Measurements from ENCODE around the gene SFXN5.

The SFXN5 gene

DNA sequence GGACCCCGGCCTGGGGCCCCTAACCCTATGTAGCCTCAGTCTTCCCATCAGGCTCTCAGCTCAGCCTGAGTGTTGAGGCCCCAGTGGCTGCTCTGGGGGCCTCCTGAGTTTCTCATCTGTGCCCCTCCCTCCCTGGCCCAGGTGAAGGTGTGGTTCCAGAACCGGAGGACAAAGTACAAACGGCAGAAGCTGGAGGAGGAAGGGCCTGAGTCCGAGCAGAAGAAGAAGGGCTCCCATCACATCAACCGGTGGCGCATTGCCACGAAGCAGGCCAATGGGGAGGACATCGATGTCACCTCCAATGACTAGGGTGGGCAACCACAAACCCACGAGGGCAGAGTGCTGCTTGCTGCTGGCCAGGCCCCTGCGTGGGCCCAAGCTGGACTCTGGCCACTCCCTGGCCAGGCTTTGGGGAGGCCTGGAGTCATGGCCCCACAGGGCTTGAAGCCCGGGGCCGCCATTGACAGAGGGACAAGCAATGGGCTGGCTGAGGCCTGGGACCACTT is 137.8 kb downstream of the SFXN5 start:
- DNase-seq: no peak

DNA sequence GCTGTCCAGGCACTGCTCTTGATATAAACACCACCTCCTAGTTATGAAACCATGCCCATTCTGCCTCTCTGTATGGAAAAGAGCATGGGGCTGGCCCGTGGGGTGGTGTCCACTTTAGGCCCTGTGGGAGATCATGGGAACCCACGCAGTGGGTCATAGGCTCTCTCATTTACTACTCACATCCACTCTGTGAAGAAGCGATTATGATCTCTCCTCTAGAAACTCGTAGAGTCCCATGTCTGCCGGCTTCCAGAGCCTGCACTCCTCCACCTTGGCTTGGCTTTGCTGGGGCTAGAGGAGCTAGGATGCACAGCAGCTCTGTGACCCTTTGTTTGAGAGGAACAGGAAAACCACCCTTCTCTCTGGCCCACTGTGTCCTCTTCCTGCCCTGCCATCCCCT is 138.3 kb downstream of the SFXN5 start:
- no peak for DNase-seq

GRCh38 chr2:72932805-72933204 is 138.7 kb downstream of the SFXN5 start:
- no peak for DNase-seq

- no peak for DNase-seq
These were observed 139.3 kb downstream of the SFXN5 start for GRCh38 chr2:72932045-72932740.

DNA sequence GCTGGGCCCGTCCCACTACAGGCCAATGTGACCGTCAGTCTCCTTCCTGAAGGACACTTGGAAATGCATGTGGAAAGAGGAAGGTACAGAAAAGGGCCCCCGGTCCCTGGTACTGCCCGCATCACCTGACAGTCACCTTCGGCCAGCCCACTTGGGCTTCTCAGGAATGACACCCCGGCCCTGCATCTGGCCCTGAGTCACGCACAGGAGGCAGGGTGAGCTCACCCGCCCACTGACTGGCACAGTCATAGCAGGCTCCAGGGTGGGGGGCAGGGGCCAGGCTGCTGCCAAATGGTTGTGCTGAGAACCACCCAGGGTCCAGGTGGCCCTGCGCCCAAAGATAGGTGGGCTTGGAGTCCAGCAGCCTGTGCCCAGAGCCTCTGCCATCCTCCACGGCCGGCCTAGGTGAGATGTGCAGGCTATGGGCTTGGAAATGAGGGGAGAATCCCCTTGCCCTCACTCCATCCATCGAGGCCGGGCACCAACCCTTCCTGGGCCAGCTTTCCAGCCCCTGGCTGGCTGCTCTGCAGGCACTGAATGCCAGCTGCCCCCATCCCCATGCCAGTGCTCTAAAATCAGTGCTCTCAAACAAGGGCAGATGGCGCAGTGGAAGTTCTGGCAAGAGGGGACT is 140.1 kb downstream of the SFXN5 start:
- peak; percentile 49 for DNase-seq

DNA sequence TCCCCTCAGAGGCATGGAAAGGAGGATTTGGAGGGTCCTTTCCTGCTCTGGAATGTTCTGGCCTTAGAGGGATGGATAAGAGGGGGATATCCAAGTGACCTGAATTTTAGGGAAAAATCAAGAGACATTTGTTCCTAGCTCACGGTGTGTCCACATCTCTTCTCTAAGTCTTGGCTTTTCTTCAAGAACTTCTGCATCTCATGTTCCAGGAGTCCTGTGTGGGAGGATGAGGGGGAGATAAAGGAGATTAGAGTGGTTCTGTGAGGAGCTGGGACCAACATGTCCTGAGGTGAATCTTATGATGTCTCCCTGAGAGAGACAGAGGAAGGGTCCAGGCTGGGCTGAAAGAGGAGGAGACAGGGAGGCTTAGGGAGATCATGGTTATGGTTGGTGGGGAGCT is 142.5 kb downstream of the SFXN5 start:
- no peak for DNase-seq

- DNase-seq: no peak
These were observed 143.6 kb downstream of the SFXN5 start for GRCh38 chr2:72927619-72928550.

DNA sequence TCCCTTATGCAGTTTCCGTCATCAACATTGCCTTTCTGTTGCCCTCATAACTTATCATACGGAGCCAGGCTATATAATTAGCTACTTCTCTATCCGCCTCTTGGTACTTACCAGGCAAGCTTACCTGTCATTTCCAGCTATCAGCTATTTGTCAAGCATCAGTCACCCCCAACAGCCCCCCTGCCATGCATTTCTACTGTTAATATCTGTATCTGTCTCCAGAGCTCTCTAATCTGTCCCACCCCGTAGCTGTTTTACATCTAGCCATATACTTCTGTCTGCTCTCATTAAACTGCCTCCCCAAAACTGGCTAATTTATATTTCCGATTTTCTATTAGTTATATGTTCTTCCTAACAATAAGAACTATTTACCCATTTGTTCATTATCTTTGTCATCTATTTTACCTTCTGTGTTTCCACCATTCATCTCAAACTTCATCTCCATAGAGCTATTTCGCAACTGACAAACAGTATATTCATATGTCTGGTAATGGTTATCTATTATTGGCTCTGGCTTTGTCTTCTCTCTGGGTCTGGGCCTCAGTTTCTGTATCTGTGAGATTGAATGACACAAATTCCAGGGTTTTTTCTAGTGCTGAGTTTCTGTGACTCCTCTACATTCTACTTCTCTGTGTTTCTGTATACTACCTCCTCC is 144.6 kb downstream of the SFXN5 start:
- no peak for DNase-seq

- no peak for DNase-seq
These were observed 145.1 kb downstream of the SFXN5 start for GRCh38 chr2:72926368-72926767.

GRCh38 chr2:72925328-72925943 is 146.1 kb downstream of the SFXN5 start:
- DNase-seq: no peak

DNA sequence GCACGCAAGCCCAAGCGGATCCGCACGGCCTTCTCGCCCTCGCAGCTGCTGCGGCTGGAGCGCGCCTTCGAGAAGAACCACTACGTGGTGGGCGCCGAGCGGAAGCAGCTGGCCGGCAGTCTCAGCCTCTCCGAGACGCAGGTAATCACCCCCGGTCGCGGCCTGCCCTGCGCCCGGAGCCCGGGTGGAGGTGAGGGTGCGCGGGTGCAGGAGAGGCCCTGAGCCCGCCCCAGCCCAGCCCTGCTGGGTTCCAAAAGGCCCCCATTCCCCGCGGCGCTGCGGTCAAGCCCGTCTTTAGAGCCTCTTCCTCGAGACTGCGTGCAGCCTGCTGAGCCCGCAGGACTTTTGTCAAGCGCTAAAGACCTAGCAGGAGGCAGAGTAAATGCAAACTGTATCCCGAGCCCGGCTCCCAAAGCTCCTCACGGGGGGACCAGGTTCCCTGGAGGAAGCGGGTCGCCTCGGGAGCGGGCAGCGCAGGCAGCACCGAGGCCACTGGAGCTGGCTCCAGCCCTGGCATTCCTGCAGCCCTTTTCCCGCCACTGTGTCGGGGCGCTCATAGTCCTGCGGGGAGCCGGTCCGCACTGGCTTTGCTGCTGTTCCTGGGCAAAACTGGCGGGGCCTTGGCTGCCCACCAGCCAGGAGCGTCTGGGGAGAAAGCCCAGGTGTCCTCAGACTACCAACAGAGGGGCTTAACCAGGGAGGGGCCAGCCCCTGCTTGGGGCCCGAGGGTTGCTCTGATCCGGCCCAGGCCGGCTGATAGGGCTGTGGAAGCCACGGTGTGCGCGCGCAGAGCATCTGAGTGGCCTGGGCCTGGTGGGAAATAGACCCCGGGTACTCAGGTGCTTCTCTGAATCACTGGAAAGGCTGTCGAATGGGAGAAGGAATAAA is 146.9 kb downstream of the SFXN5 start:
- no peak for DNase-seq

DNA sequence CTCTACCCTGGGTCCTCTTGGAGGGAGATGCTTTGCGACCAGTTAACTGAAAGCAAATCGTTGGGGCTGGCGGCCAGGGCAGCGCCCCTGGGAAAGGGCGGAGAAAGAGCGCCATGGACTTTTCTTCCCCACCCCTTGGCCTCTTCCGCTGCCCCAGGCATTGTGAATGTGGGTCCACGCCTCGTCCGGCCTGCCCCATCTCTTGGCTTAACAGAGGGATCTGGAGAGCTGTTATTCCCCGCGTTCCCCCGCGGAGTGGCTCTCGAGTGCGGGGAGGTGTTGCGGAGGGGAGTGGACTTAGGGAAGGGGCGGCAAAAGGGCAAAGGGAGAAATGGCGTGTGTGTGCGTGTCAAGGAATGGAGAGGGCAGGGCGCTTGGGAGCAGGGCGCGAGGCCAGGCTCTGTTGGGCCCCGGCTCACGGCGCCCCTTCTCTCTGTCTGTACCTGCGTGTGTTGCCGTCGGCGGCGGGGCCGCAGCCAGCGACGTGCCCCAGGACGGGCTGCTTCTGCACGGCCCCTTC is 147.6 kb downstream of the SFXN5 start:
- DNase-seq: no peak

DNA sequence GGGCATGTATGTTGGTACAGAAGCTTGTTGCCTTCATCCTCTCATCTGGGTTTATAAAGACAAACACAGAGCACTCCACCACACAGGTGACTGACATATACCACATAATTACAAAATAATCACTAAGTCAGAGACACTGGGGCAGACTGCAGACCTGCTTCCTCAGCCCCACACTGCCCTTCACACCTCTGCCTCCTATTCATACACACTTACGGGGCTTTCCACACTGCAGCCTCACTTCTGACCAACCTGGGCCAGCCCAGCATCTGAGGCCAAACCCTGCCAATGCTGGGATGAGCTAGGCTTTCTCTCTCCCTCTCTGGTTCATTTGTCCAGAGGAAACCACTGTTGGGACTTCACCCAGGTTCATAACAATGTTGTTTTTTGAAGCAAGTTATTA is 149.7 kb downstream of the SFXN5 start:
- DNase-seq: no peak

DNA sequence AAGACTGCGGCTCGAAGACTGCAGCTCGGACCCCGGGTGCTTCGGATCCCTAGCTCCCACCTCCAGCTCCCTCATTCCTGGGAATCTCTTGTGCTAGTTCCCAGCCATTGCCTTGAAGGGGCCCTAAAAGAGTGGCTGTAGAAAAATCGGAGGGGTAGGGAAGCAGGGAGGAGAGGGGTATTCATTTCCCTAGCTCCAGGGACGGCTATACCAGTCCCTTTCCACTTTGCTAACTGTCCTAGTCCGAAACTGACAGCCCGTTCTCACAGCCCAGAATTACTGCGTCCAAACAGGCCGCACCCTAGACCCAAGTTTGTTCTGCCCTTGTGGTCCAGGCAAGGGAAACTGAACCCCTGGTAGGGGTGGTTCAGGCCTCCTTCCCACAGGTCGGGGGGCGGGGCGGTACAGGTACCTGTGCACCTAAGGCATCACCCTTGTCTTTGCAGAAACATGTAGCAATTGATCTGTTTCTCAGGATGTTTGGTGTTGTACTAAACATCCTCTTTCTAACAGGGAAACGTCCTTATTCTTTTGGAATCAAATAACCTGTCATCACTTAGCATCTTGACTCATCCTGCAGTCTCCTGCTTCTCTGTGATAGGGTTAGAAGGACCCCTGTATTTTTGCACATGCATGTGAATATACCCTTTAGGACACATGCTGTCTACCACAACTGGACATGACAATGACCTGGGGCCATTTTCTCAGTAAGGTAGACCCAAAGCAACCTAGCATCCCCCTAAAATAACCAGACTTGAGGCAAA is 150.2 kb downstream of the SFXN5 start:
- no peak for DNase-seq

DNA sequence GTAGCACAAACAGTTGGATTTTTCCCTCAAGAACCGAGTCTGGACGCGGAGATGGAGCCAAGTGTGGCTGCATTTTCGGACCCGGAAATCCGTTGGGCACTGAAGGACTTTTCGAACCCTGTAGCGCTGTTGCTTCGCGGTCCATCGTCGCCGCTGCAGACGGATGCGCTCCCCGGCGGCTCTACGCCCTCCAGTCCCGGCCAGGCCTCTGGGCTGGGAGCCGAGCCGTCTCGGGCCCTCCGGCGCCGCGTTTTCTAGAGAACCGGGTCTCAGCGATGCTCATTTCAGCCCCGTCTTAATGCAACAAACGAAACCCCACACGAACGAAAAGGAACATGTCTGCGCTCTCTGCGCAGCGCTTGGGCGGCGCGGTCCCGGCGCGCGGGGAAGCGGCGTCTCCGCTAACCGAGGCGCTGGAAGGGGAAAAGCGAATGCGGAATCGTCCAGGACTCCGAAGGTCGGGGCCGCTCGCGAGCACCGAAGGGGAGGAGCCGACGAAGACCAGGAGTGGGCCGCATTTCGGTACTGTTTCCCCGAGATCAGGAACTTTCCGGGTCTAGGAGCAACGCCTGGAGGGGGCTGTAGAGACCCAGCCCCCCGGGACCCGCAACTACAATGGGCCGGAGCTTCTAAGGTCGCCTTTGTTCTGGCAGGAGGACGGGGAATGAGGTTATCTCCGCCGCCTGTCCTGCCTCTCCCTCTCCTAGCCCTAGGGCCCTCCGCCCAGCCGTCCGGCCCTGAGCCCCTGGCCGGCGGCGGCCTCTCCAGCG is 151.0 kb downstream of the SFXN5 start:
- DNase-seq: peak; percentile 42

DNA sequence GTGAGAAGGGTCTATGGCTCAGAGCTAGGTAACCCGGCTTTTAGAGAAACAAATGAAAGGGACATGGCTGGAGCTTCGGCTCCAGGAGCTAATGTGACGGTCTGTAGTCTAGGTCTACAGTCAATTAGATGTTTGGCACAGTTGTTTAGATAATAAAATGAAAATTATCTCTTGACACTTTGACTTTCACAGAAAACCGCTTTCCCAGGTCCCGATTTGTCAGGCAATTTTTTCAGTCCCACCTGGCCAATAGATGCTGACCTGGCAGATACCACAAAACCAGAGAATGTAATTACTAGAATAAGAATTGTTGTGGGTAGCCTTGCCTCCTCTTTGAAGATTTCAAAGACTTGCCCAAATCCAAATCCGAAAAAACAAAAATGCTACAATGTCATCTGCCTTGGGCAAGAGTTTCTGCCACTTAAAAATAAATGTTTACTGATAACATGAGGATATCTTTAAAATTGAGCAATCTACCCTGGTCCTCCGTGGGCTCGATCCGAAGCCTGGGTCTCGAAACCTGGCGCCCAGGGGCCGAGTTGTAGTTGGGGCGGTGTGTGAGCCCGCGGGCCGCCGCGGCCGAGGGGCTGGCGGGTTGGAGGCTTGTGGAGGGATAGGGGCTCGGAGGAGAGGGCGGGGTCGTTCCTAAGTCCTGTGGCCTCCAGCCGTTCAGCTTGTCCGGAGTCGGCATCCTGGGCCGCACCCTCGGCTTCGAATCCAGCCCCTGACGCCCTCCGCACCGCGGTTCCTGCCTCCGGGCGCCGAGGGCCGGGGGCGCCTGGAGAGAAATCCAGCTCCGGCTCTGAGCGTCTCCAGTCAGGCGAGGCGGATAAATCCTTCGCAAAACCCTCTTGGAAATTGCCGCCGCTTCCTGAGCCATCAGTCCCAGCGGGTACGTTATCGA is 151.8 kb downstream of the SFXN5 start:
- DNase-seq: no peak

DNA sequence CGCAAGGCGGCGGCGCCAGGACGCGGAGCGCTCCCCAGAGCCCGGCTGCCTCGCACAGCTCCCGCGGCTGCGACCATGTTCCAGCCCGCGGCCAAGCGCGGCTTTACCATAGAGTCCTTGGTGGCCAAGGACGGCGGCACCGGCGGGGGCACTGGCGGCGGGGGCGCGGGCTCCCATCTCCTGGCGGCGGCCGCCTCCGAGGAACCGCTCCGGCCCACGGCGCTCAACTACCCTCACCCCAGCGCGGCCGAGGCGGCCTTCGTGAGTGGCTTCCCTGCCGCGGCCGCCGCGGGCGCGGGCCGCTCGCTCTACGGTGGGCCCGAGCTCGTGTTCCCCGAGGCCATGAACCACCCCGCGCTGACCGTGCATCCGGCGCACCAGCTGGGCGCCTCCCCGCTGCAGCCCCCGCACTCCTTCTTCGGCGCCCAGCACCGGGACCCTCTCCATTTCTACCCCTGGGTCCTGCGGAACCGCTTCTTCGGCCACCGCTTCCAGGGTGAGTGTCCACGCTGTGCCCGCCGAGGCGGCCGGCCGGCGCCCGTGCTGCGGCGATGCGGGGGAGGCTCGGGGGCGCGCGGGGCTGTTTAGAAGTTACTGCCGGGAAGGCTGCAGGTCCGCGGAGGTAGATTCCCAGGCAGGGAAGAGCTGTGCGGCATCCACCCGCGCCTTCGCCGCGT is 153.5 kb downstream of the SFXN5 start:
- DNase-seq: no peak
